WTC11 (cell line): Measurements from ENCODE around the gene ARHGAP45. TPM values are rescaled to one million over a fixed set of nuclear protein-coding genes. Genes with fewer than 3 reads are reported as not detected.

Source experiments
- ATAC-seq: fragments of 200-7000 bp; cut with Tn5 transposase; 2 replicates; pipeline ENCODE4 v1.10.0; 2021; ENCODE audit warnings: mild to moderate bottlenecking, moderate library complexity
- CTCF ChIA-PET: fragments of 300-600 bp; sonication (Branson Sonifier 250); formaldehyde crosslinking; loops from one replicate; lab custom pipeline; 2021; ENCODE audit warnings: antibody characterized with exemption; lab: Charles Lee
- POLR2A ChIA-PET: fragments of 350-600 bp; sonication (Branson Sonifier 250); formaldehyde crosslinking; loops from one replicate; lab custom pipeline; 2021; ENCODE audit warnings: antibody characterized with exemption; lab: Charles Lee
- DNase-seq: peaks from one replicate; pipeline ENCODE4 v3.0.0; 2021; ENCODE audit warnings: low spot score
- H3K27ac Mint-ChIP-seq: 2 replicates; pipeline ENCODE4 v1.8.0; 2021; ENCODE audit warnings: mixed read lengths
- H3K27me3 Mint-ChIP-seq: 2 replicates; pipeline ENCODE4 v1.8.0; 2021; ENCODE audit warnings: low read depth, mild to moderate bottlenecking, moderate library complexity, mixed read lengths
- H3K36me3 Mint-ChIP-seq: 2 replicates; pipeline ENCODE4 v1.8.0; 2021; ENCODE audit warnings: mixed read lengths
- H3K4me1 Mint-ChIP-seq: 2 replicates; pipeline ENCODE4 v1.8.0; 2022; ENCODE audit warnings: mixed read lengths
- H3K4me3 Mint-ChIP-seq: 2 replicates; pipeline ENCODE4 v1.8.0; 2021; ENCODE audit warnings: mild to moderate bottlenecking, moderate library complexity, mixed read lengths
- H3K9me3 Mint-ChIP-seq: 2 replicates; pipeline ENCODE4 v1.8.0; 2021; ENCODE audit warnings: mixed read lengths
- AR ChIP-seq: fragments of 250-450 bp; sonication (Bioruptor Pico); IDR thresholded peaks from 2 replicates; pipeline ENCODE4 v1.9.0; 2021; ENCODE audit warnings: mild to moderate bottlenecking
- CBFB ChIP-seq: sonication (generic); formaldehyde crosslinking; IDR thresholded peaks from 2 replicates; pipeline ENCODE4 v1.8.1; 2022; ENCODE audit warnings: mild to moderate bottlenecking, low read depth, missing genetic modification reagents
- CREB1 ChIP-seq: sonication (generic); formaldehyde crosslinking; IDR thresholded peaks from 2 replicates; pipeline ENCODE4 v1.8.0; 2023; ENCODE audit warnings: mild to moderate bottlenecking, missing genetic modification reagents
- E2F1 ChIP-seq: sonication (generic); formaldehyde crosslinking; IDR thresholded peaks from 2 replicates; pipeline ENCODE4 v1.8.0; 2022; ENCODE audit warnings: mild to moderate bottlenecking, missing genetic modification reagents
- ERG ChIP-seq: fragments of 250-450 bp; sonication (Bioruptor Pico); IDR thresholded peaks from 2 replicates; pipeline ENCODE4 v1.8.0; 2021; ENCODE audit warnings: mild to moderate bottlenecking
- ESRRA ChIP-seq: sonication (generic); formaldehyde crosslinking; IDR thresholded peaks from 2 replicates; pipeline ENCODE4 v1.8.1; 2022; ENCODE audit warnings: mild to moderate bottlenecking, missing genetic modification reagents, borderline replicate concordance
- FOXK1 ChIP-seq: sonication (generic); formaldehyde crosslinking; IDR thresholded peaks from 2 replicates; pipeline ENCODE4 v1.8.0; 2022; ENCODE audit warnings: mild to moderate bottlenecking, moderate library complexity, missing genetic modification reagents
- GTF2I ChIP-seq: fragments of 250-450 bp; sonication (Bioruptor Pico); conservative IDR thresholded peaks from 2 replicates; pipeline ENCODE4 v1.4.0; 2021; ENCODE audit warnings: mild to moderate bottlenecking
- MLX ChIP-seq: sonication (generic); formaldehyde crosslinking; IDR thresholded peaks from 2 replicates; pipeline ENCODE4 v1.8.1; 2023; ENCODE audit warnings: mild to moderate bottlenecking, missing genetic modification reagents, moderate library complexity
- NFYB ChIP-seq: sonication (generic); formaldehyde crosslinking; conservative IDR thresholded peaks from 2 replicates; pipeline ENCODE4 v1.8.0; 2022; ENCODE audit warnings: low read depth, missing genetic modification reagents
- RELA ChIP-seq: sonication (generic); formaldehyde crosslinking; IDR thresholded peaks from 2 replicates; pipeline ENCODE4 v1.8.1; 2022; ENCODE audit warnings: missing genetic modification reagents, mild to moderate bottlenecking, borderline replicate concordance
- TP53 ChIP-seq: sonication (generic); formaldehyde crosslinking; IDR thresholded peaks from 2 replicates; pipeline ENCODE4 v1.8.1; 2023; ENCODE audit warnings: mild to moderate bottlenecking, missing genetic modification reagents
- USF1 ChIP-seq: sonication (generic); formaldehyde crosslinking; IDR thresholded peaks from 2 replicates; pipeline ENCODE4 v1.8.0; 2022; ENCODE audit warnings: mild to moderate bottlenecking, missing genetic modification reagents
- ZNF138 ChIP-seq: sonication (generic); formaldehyde crosslinking; conservative IDR thresholded peaks from 2 replicates; pipeline ENCODE4 v1.8.1; 2022; ENCODE audit warnings: mild to moderate bottlenecking, moderate library complexity, missing genetic modification reagents
- ZNF263 ChIP-seq: sonication (generic); formaldehyde crosslinking; IDR thresholded peaks from 2 replicates; pipeline ENCODE4 v1.8.1; 2022; ENCODE audit warnings: low read depth, mild to moderate bottlenecking, moderate library complexity, missing genetic modification reagents
- ZNF317 ChIP-seq: sonication (generic); formaldehyde crosslinking; IDR thresholded peaks from 2 replicates; pipeline ENCODE4 v1.8.1; 2023; ENCODE audit warnings: low read depth, mild to moderate bottlenecking, moderate library complexity, missing genetic modification reagents, borderline replicate concordance
- ZNF423 ChIP-seq: fragments of 250-450 bp; sonication (Bioruptor Pico); IDR thresholded peaks from 2 replicates; pipeline ENCODE4 v2.1.2; 2022; ENCODE audit warnings: mild to moderate bottlenecking, moderate library complexity
- ZNF671 ChIP-seq: fragments of 250-450 bp; sonication (Bioruptor Pico); IDR thresholded peaks from 2 replicates; pipeline ENCODE4 v1.8.0; 2021; ENCODE audit warnings: mild to moderate bottlenecking
- total RNA-seq: library from RNA; stranded (reverse); gene quantifications from 3 replicates; pipeline ENCODE4 v1.2.3, GENCODE V29; 2021
- TF ChIP-seq, protein P1 (sequence below): fragments of 200-600 bp; IDR thresholded peaks from 2 replicates; pipeline ENCODE4 v1.8.0; 2022; ENCODE audit warnings: antibody characterized with exemption
- TF ChIP-seq, protein P2 (sequence below): fragments of 250-450 bp; sonication (Bioruptor Pico); IDR thresholded peaks from 2 replicates; pipeline ENCODE4 v1.9.0; 2021; ENCODE audit warnings: mild to moderate bottlenecking
- TF ChIP-seq, protein P3 (sequence below): sonication (generic); formaldehyde crosslinking; IDR thresholded peaks from 2 replicates; pipeline ENCODE4 v1.8.1; 2023; ENCODE audit warnings: mild to moderate bottlenecking, moderate library complexity, missing genetic modification reagents

ARHGAP45 gene
- total RNA-seq, 1 experiment from 2014 or later: 40.9 TPM

GRCh38 chr19:1107661-1108261, 40.8 kb downstream of the ARHGAP45 start:
- ATAC-seq: no peak
- Mint-ChIP-seq H3K27ac (no peak overlapping the region), H3K4me1 (peaks cover 6% of the 10 kb centered on the region), H3K36me3 (no peaks in the 10 kb centered on the region), H3K9me3 (no peaks in the 10 kb centered on the region), H3K27me3 (no peaks in the 10 kb centered on the region), H3K4me3 (no peak overlapping the region)
- no peak for DNase-seq
- CTCF ChIA-PET: interaction anchor here (0.6 kb wide), 1 partner anchor 137 kb away, joined by 3 read pairs; no protein-coding TSS in a partner anchor
- TF ChIP-seq ZNF423 (CRISPR knock-in tag) (no peak), RELA (CRISPR knock-in tag) (no peak), GTF2I (CRISPR knock-in tag) (no peak), CREB1 (no peak), ZNF138 (CRISPR knock-in tag) (no peak), MLX (CRISPR knock-in tag) (no peak), E2F1 (CRISPR knock-in tag) (no peak), ZNF671 (CRISPR knock-in tag) (no peak), ERG (CRISPR knock-in tag) (no peak), CBFB (no peak), TP53 (CRISPR knock-in tag) (no peak), ZNF317 (CRISPR knock-in tag) (no peak)
- TF ChIP-seq, protein P1, sequence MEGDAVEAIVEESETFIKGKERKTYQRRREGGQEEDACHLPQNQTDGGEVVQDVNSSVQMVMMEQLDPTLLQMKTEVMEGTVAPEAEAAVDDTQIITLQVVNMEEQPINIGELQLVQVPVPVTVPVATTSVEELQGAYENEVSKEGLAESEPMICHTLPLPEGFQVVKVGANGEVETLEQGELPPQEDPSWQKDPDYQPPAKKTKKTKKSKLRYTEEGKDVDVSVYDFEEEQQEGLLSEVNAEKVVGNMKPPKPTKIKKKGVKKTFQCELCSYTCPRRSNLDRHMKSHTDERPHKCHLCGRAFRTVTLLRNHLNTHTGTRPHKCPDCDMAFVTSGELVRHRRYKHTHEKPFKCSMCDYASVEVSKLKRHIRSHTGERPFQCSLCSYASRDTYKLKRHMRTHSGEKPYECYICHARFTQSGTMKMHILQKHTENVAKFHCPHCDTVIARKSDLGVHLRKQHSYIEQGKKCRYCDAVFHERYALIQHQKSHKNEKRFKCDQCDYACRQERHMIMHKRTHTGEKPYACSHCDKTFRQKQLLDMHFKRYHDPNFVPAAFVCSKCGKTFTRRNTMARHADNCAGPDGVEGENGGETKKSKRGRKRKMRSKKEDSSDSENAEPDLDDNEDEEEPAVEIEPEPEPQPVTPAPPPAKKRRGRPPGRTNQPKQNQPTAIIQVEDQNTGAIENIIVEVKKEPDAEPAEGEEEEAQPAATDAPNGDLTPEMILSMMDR: no peak
- TF ChIP-seq, protein P2, sequence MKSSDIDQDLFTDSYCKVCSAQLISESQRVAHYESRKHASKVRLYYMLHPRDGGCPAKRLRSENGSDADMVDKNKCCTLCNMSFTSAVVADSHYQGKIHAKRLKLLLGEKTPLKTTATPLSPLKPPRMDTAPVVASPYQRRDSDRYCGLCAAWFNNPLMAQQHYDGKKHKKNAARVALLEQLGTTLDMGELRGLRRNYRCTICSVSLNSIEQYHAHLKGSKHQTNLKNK: no peak
- POLR2A ChIA-PET: no interaction called here

DNA sequence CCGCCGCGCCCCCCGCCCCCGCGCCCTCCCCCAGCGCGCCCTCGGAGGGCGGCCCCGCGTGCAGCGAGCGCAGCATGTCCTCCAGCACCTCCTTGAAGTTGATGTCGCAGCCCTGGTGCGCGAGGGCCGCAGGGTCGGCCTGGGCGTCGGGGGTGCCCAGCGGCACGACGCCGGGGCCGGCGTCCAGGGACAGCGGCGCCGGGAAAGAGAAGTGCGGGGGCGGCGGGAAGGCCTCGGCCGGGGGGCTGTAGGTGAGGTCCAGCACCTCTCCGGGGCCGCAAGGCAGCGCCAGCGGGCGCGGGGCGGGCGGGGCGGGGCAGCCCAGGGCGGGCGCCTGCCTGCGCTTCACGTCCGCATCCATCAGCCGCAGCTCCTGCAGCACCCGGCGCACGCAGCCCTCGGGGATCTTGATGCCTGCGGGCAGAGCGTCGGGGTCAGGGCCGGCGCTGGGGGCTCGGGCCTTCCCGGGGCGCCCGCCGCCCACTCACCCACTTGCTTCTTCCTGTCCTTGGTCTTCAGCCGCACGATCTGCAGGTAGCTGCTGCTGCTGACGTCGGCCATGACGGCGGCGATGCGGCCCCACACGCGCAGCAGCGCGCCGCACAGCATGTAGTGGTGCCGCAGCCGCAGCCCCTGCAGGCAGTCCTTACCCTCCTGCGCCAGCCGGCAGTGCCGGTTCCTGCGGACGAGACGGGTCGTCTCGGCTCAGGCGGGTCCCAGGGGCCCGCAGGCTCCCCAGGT, 41.5 kb downstream of the ARHGAP45 start:
- Mint-ChIP-seq H3K27me3 (no peaks in the 10 kb centered on the region), H3K27ac (peak overlapping the region; percentile 65; the same call in 1 of the 2 replicates), H3K4me3 (no peak overlapping the region), H3K4me1 (peaks cover 3% of the 10 kb centered on the region), H3K9me3 (no peaks in the 10 kb centered on the region), H3K36me3 (no peaks in the 10 kb centered on the region)
- ATAC-seq (no peak), DNase-seq (no peak)
- ChIA-PET CTCF (no interaction called here), POLR2A (no interaction called here)
- TF ChIP-seq, protein P3, sequence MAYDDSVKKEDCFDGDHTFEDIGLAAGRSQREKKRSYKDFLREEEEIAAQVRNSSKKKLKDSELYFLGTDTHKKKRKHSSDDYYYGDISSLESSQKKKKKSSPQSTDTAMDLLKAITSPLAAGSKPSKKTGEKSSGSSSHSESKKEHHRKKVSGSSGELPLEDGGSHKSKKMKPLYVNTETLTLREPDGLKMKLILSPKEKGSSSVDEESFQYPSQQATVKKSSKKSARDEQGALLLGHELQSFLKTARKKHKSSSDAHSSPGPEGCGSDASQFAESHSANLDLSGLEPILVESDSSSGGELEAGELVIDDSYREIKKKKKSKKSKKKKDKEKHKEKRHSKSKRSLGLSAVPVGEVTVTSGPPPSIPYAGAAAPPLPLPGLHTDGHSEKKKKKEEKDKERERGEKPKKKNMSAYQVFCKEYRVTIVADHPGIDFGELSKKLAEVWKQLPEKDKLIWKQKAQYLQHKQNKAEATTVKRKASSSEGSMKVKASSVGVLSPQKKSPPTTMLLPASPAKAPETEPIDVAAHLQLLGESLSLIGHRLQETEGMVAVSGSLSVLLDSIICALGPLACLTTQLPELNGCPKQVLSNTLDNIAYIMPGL (CRISPR knock-in tag): no peak
- TF ChIP-seq, protein P1: no peak
- TF ChIP-seq AR (CRISPR knock-in tag) (no peak), ESRRA (CRISPR knock-in tag) (no peak), ZNF263 (no peak), NFYB (CRISPR knock-in tag) (no peak), USF1 (CRISPR knock-in tag) (no peak), FOXK1 (no peak)
